Calu3 (cell line): ENCODE data around the gene RPS26. TPM values are rescaled to one million over a fixed set of nuclear protein-coding genes. Genes with fewer than 3 reads are reported as not detected.

Source experiments
- BruUV-seq: library from RNA; stranded (reverse); fragments of 400-500 nt; replicated peaks from 2 replicates; lab custom pipeline; 2021; lab: Mats Ljungman, UMichigan
- CTCF ChIA-PET: fragments of 300-600 bp; sonication (Branson Sonifier 250); formaldehyde crosslinking; loops from one replicate; lab custom pipeline; 2022; ENCODE audit warnings: antibody characterized with exemption; lab: Charles Lee
- DNase-seq: peaks from one replicate; pipeline ENCODE4 v3.0.0; 2022
- H3K27ac Mint-ChIP-seq: one replicate; pipeline ENCODE4 v1.8.0; 2022; ENCODE audit warnings: mixed read lengths; ENCODE audit not compliant: unreplicated experiment
- H3K27me3 Mint-ChIP-seq: one replicate; pipeline ENCODE4 v1.8.0; 2022; ENCODE audit warnings: mixed read lengths; ENCODE audit not compliant: unreplicated experiment
- H3K36me3 Mint-ChIP-seq: one replicate; pipeline ENCODE4 v1.8.0; 2022; ENCODE audit warnings: mild to moderate bottlenecking, moderate library complexity, mixed read lengths; ENCODE audit not compliant: insufficient read depth, unreplicated experiment
- H3K4me1 Mint-ChIP-seq: one replicate; pipeline ENCODE4 v1.8.0; 2022; ENCODE audit warnings: mild to moderate bottlenecking, low read depth, mixed read lengths; ENCODE audit not compliant: unreplicated experiment
- H3K4me3 Mint-ChIP-seq: one replicate; pipeline ENCODE4 v1.8.0; 2022; ENCODE audit warnings: mild to moderate bottlenecking, low read depth, moderate library complexity, mixed read lengths; ENCODE audit not compliant: unreplicated experiment
- H3K9me3 Mint-ChIP-seq: one replicate; pipeline ENCODE4 v1.8.0; 2022; ENCODE audit warnings: low read depth, mixed read lengths; ENCODE audit not compliant: unreplicated experiment
- intact Hi-C: fragments of 100-400 bp; cut with micrococcal nuclease; formaldehyde crosslinking; loops from one replicate; pipeline ENCODE4 v1.10.0; 2022; ENCODE audit not compliant: unreplicated experiment
- total RNA-seq: library from RNA; stranded (reverse); gene quantifications from 2 replicates; pipeline ENCODE4 v1.2.3, GENCODE V29; 2022
- TF ChIP-seq, protein P1 (sequence below): fragments of 200-600 bp; IDR thresholded peaks from one replicate; pipeline ENCODE4 v1.8.0; 2022; ENCODE audit warnings: antibody characterized with exemption; ENCODE audit not compliant: unreplicated experiment

RPS26 gene
- total RNA-seq, 1 experiment from 2014 or later: 50.7 TPM

DNA sequence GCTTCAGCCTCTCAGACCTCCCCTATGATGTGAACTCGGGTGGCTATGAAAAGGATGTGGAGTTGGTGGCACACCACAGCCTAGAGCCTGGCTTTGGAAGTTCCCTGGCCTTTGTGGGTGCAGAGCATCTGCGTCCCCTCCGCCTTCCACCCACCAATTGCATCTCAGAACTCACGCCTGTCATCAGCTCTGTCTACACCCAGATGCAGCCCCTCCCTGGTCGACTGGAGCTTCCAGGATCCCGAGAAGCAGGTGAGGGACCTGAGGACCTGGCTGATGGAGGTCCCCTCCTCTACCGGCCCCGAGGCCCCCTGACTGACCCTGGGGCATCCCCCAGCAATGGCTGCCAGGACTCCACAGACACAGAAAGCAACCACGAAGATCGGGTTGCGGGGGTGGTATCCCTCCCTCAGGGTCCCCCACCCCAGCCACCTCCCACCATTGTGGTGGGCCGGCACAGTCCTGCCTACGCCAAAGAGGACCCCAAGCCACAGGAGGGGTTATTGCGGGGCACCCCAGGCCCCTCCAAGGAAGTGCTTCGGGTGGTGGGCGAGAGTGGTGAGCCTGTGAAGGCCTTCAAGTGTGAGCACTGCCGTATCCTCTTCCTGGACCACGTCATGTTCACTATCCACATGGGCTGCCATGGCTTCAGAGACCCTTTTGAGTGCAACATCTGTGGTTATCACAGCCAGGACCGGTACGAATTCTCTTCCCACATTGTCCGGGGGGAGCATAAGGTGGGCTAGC lies 7.0 kb upstream of the RPS26 start:
- Mint-ChIP-seq H3K9me3 (no peaks in the 10 kb centered on the region), H3K27ac (no peak overlapping the region), H3K4me3 (no peak overlapping the region), H3K4me1 (peaks cover 2% of the 10 kb centered on the region), H3K27me3 (no peaks in the 10 kb centered on the region), H3K36me3 (peaks cover 3% of the 10 kb centered on the region)
- no peak for DNase-seq
- CTCF ChIA-PET: no interaction called here
- intact Hi-C loops: no loop called here
- TF ChIP-seq, protein P1, sequence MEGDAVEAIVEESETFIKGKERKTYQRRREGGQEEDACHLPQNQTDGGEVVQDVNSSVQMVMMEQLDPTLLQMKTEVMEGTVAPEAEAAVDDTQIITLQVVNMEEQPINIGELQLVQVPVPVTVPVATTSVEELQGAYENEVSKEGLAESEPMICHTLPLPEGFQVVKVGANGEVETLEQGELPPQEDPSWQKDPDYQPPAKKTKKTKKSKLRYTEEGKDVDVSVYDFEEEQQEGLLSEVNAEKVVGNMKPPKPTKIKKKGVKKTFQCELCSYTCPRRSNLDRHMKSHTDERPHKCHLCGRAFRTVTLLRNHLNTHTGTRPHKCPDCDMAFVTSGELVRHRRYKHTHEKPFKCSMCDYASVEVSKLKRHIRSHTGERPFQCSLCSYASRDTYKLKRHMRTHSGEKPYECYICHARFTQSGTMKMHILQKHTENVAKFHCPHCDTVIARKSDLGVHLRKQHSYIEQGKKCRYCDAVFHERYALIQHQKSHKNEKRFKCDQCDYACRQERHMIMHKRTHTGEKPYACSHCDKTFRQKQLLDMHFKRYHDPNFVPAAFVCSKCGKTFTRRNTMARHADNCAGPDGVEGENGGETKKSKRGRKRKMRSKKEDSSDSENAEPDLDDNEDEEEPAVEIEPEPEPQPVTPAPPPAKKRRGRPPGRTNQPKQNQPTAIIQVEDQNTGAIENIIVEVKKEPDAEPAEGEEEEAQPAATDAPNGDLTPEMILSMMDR: no peak
- BruUV-seq: no TSS peak

DNA sequence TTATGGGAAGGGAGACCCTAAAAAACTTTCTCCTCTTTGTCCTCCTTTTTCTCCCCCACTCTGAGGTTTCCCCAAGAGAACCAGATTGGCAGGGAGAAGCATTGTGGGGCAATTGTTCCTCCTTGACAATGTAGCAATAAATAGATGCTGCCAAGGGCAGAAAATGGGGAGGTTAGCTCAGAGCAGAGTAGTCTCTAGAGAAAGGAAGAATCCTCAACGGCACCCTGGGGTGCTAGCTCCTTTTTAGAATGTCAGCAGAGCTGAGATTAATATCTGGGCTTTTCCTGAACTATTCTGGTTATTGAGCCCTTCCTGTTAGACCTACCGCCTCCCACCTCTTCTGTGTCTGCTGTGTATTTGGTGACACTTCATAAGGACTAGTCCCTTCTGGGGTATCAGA lies 4.6 kb upstream of the RPS26 start:
- intact Hi-C loops: no loop called here
- CTCF ChIA-PET: interaction anchor here (0.7 to 1.1 kb wide), 2 partner anchors 40 to 43 kb away, joined by 3 read pairs; partner anchors contain the start of gene SUOX

GRCh38 chr12:56038022-56038655 lies 3.6 kb upstream of the RPS26 start:
- H3K36me3 Mint-ChIP-seq: peaks cover 29% of the 10 kb centered on the region
- DNase-seq: no peak
- TF ChIP-seq, protein P1: no peak
- peaks cover 5% of the 10 kb centered on the region for H3K4me1 Mint-ChIP-seq
- intact Hi-C loops: no loop called here
- H3K9me3 Mint-ChIP-seq: no peaks in the 10 kb centered on the region
- no peak overlapping the region for H3K27ac Mint-ChIP-seq
- H3K4me3 Mint-ChIP-seq: no peak overlapping the region
- BruUV-seq: no TSS peak
- no peaks in the 10 kb centered on the region for H3K27me3 Mint-ChIP-seq
- CTCF ChIA-PET: interaction anchor here (0.7 to 1.1 kb wide), 4 partner anchors 35 to 299 kb away, joined by 3 to 5 read pairs (median 3); partner anchors contain the start of gene SUOX

More for the DNA sequence above, 4.6 kb upstream of the RPS26 start:
- no TSS peak for BruUV-seq
- DNase-seq: no peak
- TF ChIP-seq, protein P1: no peak
- Mint-ChIP-seq H3K27ac (no peak overlapping the region), H3K36me3 (peaks cover 19% of the 10 kb centered on the region), H3K4me3 (no peak overlapping the region), H3K9me3 (no peaks in the 10 kb centered on the region), H3K4me1 (no peaks in the 10 kb centered on the region), H3K27me3 (no peaks in the 10 kb centered on the region)

DNA sequence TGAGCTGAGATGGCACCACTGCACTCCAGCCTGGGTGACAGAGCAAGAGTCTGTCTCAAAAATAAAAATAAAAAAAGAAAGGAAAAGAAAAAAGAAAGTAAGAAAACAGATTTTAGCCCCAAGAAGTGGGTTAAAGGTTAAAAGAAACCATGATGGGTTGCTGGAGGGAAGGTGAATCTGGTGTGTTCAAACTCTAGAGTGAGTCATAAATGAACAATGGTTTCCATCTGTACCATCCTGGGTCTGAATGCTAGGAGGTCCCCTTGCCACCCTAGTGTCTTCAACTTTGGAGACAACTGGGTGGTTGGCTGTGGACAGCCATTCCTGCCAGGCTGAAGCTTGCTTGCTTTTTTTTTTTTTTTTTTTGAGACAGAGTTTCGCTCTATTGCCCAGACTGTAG lies 1.6 kb upstream of the RPS26 start:
- H3K27me3 Mint-ChIP-seq: no peaks in the 10 kb centered on the region
- H3K4me1 Mint-ChIP-seq: peaks cover 11% of the 10 kb centered on the region
- CTCF ChIA-PET: interaction anchor here (0.6 to 2.1 kb wide), 2 partner anchors 44 to 298 kb away, joined by 3 to 12 read pairs; partner anchors contain the start of genes IL23A and SUOX
- H3K36me3 Mint-ChIP-seq: peaks cover 46% of the 10 kb centered on the region
- DNase-seq: no peak
- TF ChIP-seq, protein P1: no peak
- intact Hi-C loops: loop anchor here (2.0 to 10.0 kb wide), 3 partner anchors 145 to 301 kb away; partner anchors contain the start of genes ORMDL2, SARNP and SMARCC2
- no peak overlapping the region for H3K27ac Mint-ChIP-seq
- H3K4me3 Mint-ChIP-seq: peak overlapping the region; percentile 90
- H3K9me3 Mint-ChIP-seq: no peaks in the 10 kb centered on the region
- no TSS peak for BruUV-seq
